ENCODE data around the gene MIOX. TPM values are rescaled to one million over a fixed set of nuclear protein-coding genes. Genes with fewer than 3 reads are reported as not detected.

MIOX gene
- total RNA-seq, 4 donors from 2014 or later = not detected

DNA sequence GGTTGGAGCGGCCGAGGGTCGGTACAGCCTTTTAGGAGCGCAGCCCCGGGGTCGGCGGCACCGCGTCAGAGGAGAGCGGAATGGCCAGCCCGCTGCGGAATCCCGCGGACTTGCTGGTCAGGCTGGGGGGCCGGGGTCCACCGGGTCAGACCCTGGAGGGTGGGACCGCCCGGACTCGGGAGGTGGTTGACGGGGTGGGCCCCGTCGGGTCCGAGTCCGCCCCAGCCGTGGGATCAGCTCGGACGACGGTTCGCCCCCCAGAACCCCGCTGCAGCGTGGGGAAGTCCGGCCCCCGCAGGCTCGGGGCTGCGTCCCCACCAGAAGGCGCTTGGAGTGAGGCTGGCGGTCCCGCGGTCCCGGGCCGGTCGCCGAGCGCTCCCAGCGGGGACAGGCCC lies 5.6 kb upstream of the MIOX start:
- no peak for DNase-seq (ENCODE audit: low spot score in 2 of 2)
- H3K4me3 ChIP-seq = peak overlapping the region; percentile 54
- H3K36me3 ChIP-seq = no peaks in the 10 kb centered on the region
- WGBS = 6% methylated on average over 34 of the region's 45 CpGs
- H3K27me3 ChIP-seq = peaks cover 51% of the 10 kb centered on the region
- peaks cover 15% of the 10 kb centered on the region for H3K4me1 ChIP-seq
- TF ChIP-seq EP300 (IDR thresholded peaks at IDR 0.05) (no peak), POLR2AphosphoS5 (IDR thresholded peaks at IDR 0.05) (no peak)
- H3K9me3 ChIP-seq = no peaks in the 10 kb centered on the region
- H3K27ac ChIP-seq = no peak overlapping the region

- Histone ChIP-seq H3K4me3 (peak within 1 kb of the TSS; percentile 54), H3K9me3 (no peaks in the 10 kb centered on the region), H3K27ac (no peak within 1 kb of the TSS), H3K27me3 (peaks cover 54% of the 10 kb centered on the region), H3K4me1 (peaks cover 15% of the 10 kb centered on the region), H3K36me3 (no peaks in the 10 kb centered on the region)
- TF ChIP-seq POLR2A (IDR thresholded peaks at IDR 0.05) (no peak), CTCF (IDR thresholded peaks at IDR 0.05) (no peak), EP300 (IDR thresholded peaks at IDR 0.05) (no peak), POLR2AphosphoS5 (IDR thresholded peaks at IDR 0.05) (no peak)
- WGBS = no CpG with 5 or more reads among the region's 70 CpGs
- DNase-seq (ENCODE audit: low spot score in 2 of 2) = no peak
These were observed 5.1 kb upstream of the MIOX start, which contains the start of gene ADM2 for GRCh38 chr22:50481440-50482106. Gene ADM2, plus strand, starts transcription at chr22:50481543. Its CDS starts 305 bp downstream, at chr22:50481848.

DNA sequence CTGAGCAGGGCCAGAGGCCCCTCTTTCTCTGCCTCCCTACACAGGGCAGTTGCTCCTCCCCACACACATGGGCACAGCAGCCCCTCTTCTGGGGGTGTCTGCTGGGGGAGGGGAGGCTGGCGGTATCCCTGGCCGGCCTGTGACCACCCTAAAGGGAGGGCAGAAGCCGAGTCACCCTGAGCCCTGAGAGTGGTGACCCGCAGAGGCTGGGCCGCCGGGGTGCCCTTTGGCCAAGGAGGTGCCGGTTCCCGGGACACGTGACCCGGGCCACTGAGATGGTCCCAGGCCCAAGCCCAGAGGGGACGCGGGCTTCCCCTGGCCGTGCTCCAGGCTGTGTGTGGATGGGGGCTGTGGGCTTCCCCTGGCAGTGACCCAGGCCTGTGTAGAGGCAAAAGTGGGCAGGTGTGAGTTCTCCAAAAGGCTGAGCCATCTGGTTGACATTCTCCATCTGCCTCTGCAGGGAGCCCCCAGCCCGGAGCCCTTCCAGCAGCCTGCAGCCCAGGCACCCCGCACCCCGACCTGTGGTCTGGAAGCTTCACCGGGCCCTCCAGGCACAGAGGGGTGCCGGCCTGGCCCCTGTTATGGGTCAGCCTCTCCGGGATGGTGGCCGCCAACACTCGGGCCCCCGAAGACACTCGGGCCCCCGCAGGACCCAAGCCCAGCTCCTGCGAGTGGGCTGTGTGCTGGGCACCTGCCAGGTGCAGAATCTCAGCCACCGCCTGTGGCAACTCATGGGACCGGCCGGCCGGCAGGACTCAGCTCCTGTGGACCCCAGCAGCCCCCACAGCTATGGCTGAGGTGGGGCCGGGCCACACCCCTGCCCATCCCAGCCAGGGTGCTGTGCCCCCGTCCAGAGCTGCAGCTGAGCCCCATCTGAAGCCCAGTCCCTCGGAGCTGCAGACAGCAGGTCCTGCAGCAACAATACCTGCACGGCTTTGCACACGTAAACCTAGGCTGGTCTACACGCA lies 4.3 kb upstream of the MIOX start:
- no peak for DNase-seq (ENCODE audit: low spot score in 2 of 2)
- H3K36me3 ChIP-seq = no peaks in the 10 kb centered on the region
- H3K4me3 ChIP-seq = peak overlapping the region; percentile 54
- no peak overlapping the region for H3K27ac ChIP-seq
- TF ChIP-seq EP300 (IDR thresholded peaks at IDR 0.05) = no peak
- no peak for TF ChIP-seq POLR2AphosphoS5 (IDR thresholded peaks at IDR 0.05)
- no peak for TF ChIP-seq CTCF (IDR thresholded peaks at IDR 0.05)
- TF ChIP-seq POLR2A (IDR thresholded peaks at IDR 0.05) = no peak
- H3K4me1 ChIP-seq = peaks cover 15% of the 10 kb centered on the region
- no CpG with 5 or more reads among the region's 35 CpGs for WGBS
- H3K9me3 ChIP-seq = no peaks in the 10 kb centered on the region
- peaks cover 61% of the 10 kb centered on the region for H3K27me3 ChIP-seq

- Histone ChIP-seq H3K4me3 (no peak overlapping the region), H3K36me3 (no peaks in the 10 kb centered on the region), H3K9me3 (no peaks in the 10 kb centered on the region), H3K4me1 (peaks cover 15% of the 10 kb centered on the region), H3K27ac (no peak overlapping the region), H3K27me3 (peaks cover 66% of the 10 kb centered on the region)
- TF ChIP-seq EP300 (IDR thresholded peaks at IDR 0.05) (no peak), CTCF (IDR thresholded peaks at IDR 0.05) (no peak), POLR2AphosphoS5 (IDR thresholded peaks at IDR 0.05) (no peak), POLR2A (IDR thresholded peaks at IDR 0.05) (no peak)
- WGBS = 80% methylated on average over 5 of the region's 10 CpGs
- no peak for DNase-seq (ENCODE audit: low spot score in 2 of 2)
These were observed 3.6 kb upstream of the MIOX start for GRCh38 chr22:50483106-50483505.

GRCh38 chr22:50483556-50483955 lies 3.1 kb upstream of the MIOX start:
- Histone ChIP-seq H3K36me3 (no peaks in the 10 kb centered on the region), H3K27ac (no peak overlapping the region), H3K9me3 (no peaks in the 10 kb centered on the region), H3K4me3 (no peak overlapping the region), H3K4me1 (peaks cover 15% of the 10 kb centered on the region), H3K27me3 (peaks cover 71% of the 10 kb centered on the region)
- DNase-seq (ENCODE audit: low spot score in 2 of 2) = no peak
- TF ChIP-seq CTCF (IDR thresholded peaks at IDR 0.05) = no peak
- TF ChIP-seq POLR2AphosphoS5 (IDR thresholded peaks at IDR 0.05) = no peak
- TF ChIP-seq EP300 (IDR thresholded peaks at IDR 0.05) = no peak
- TF ChIP-seq POLR2A (IDR thresholded peaks at IDR 0.05) = no peak
- 100% methylated on average over 4 of the region's 8 CpGs for WGBS

All from suprapubic skin (tissue), 4 donors.